Measurements from ENCODE around the gene LMAN1L.
"Not testable (repeated sequence)": the region's sequence is repeated elsewhere in the genome, so short reads cannot be mapped to it uniquely, and the experiment has no call there.

LMAN1L gene

DNA sequence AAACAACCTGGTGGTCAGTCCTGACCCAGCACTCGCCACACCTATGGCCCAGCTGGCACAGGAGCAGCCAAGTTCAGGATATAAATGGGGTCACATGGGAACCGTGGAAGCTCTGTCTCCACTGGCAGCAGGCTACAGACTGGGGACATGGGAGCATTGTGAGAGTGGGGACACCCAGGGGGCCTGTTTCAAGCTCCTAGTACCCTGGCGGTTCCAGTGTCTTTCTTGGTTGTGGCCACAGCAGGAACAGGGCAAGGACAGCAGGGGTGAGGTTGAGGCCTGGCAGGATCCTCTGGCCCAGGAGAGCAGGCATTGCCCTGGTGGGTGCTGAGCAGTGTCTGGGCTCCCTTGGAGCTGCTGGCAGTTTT lies 28.8 kb upstream of the LMAN1L start:
- H3K9me3 ChIP-seq (replicated peaks; ENCODE audit: insufficient read depth, low read length) = no peaks in the 10 kb centered on the region
- H3K36me3 ChIP-seq (replicated peaks; ENCODE audit: insufficient read depth, low read length) = no peaks in the 10 kb centered on the region
- H3K4me1 ChIP-seq (ENCODE audit: low read length) = peaks cover 54% of the 10 kb centered on the region
- peak overlapping the region; percentile 99 for H3K4me2 ChIP-seq (ENCODE audit: low read depth, low read length)
- peak overlapping the region; percentile 89 for H3K9ac ChIP-seq (ENCODE audit: low read length)
- H3K4me3 ChIP-seq (ENCODE audit: low read length) = peak overlapping the region; percentile 93
- no peaks in the 10 kb centered on the region for H3K27me3 ChIP-seq (replicated peaks; ENCODE audit: insufficient read depth, low read length)
- DNase-seq = peak; percentile 24
- H3K27ac ChIP-seq (ENCODE audit: low read length) = peak overlapping the region; percentile 95
- no peaks in the 10 kb centered on the region for H4K20me1 ChIP-seq (ENCODE audit: insufficient read depth, low read length)
- H3K79me2 ChIP-seq (ENCODE audit: low read length) = peaks cover 68% of the 10 kb centered on the region
- TF ChIP-seq EZH2 (optimal IDR thresholded peaks at IDR 0.05; ENCODE audit: low read depth, low read length) (no peak), EZH2phosphoT487 (IDR thresholded peaks at IDR 0.05; ENCODE audit: low read length) (no peak)
- TF ChIP-seq, protein P1, sequence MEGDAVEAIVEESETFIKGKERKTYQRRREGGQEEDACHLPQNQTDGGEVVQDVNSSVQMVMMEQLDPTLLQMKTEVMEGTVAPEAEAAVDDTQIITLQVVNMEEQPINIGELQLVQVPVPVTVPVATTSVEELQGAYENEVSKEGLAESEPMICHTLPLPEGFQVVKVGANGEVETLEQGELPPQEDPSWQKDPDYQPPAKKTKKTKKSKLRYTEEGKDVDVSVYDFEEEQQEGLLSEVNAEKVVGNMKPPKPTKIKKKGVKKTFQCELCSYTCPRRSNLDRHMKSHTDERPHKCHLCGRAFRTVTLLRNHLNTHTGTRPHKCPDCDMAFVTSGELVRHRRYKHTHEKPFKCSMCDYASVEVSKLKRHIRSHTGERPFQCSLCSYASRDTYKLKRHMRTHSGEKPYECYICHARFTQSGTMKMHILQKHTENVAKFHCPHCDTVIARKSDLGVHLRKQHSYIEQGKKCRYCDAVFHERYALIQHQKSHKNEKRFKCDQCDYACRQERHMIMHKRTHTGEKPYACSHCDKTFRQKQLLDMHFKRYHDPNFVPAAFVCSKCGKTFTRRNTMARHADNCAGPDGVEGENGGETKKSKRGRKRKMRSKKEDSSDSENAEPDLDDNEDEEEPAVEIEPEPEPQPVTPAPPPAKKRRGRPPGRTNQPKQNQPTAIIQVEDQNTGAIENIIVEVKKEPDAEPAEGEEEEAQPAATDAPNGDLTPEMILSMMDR (IDR thresholded peaks at IDR 0.05; ENCODE audit: low read length) = no peak
- no peak overlapping the region for H2AFZ ChIP-seq (ENCODE audit: low read length)
- peaks cover 88% of the 10 kb centered on the region for H3F3A ChIP-seq (ENCODE audit: insufficient read depth, low read length)
- H3K9me2 ChIP-seq (replicated peaks; ENCODE audit: insufficient read depth, low read length) = no peaks in the 10 kb centered on the region

DNA sequence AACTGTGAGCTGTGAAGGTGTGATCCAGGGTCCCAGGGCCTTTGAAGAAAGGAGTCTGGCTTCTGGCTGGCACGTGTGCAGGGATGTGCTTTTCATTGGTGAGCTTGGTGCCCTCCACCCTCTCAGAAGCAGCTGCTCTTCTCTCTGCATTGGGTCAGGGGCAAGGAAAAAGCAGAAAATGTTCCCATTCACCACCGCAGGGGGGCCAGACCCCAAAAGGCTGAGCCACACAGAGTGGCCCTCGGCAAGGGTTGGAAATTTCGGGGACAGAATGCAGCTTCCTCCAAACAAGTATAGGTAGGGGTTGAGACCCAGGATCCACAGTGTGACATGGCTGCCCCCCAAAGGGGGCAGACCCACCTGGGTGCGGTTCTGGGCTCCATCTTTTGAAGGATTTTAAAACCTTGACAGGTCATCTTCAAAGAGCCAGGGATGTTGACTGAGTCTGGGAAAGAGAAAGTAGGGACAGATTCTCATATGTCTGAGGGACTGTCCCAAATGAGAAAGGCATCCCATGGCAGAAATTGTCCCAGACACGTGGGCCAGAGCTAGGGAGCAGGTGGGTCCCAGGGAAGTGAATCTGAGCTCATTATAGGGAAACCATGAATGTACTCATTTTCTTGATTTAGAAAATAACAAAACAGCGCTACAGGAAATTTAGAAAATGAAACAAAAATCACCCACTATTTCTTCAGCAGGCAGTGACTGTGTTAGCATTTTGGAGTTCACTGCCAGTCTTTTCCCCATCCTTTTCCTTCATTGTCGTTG lies 28.0 kb upstream of the LMAN1L start:
- H3K4me3 ChIP-seq (ENCODE audit: low read length) = peak overlapping the region; percentile 93
- peak overlapping the region; percentile 89 for H3K9ac ChIP-seq (ENCODE audit: low read length)
- H3K4me1 ChIP-seq (ENCODE audit: low read length) = peaks cover 54% of the 10 kb centered on the region
- H4K20me1 ChIP-seq (ENCODE audit: insufficient read depth, low read length) = no peaks in the 10 kb centered on the region
- H3K36me3 ChIP-seq (replicated peaks; ENCODE audit: insufficient read depth, low read length) = no peaks in the 10 kb centered on the region
- peak overlapping the region; percentile 95 for H3K27ac ChIP-seq (ENCODE audit: low read length)
- peak; percentile 27 for DNase-seq
- H3F3A ChIP-seq (ENCODE audit: insufficient read depth, low read length) = peaks cover 92% of the 10 kb centered on the region
- no peaks in the 10 kb centered on the region for H3K27me3 ChIP-seq (replicated peaks; ENCODE audit: insufficient read depth, low read length)
- no peaks in the 10 kb centered on the region for H3K9me3 ChIP-seq (replicated peaks; ENCODE audit: insufficient read depth, low read length)
- peak overlapping the region; percentile 99 for H3K4me2 ChIP-seq (ENCODE audit: low read depth, low read length)
- no peaks in the 10 kb centered on the region for H3K9me2 ChIP-seq (replicated peaks; ENCODE audit: insufficient read depth, low read length)
- no peak for TF ChIP-seq EZH2phosphoT487 (IDR thresholded peaks at IDR 0.05; ENCODE audit: low read length)
- TF ChIP-seq EZH2 (optimal IDR thresholded peaks at IDR 0.05; ENCODE audit: low read depth, low read length) = no peak
- TF ChIP-seq, protein P1 (IDR thresholded peaks at IDR 0.05; ENCODE audit: low read length) = peak; percentile 13; the same call in 1 of the 2 replicates
- H3K79me2 ChIP-seq (ENCODE audit: low read length) = peaks cover 72% of the 10 kb centered on the region
- H2AFZ ChIP-seq (ENCODE audit: low read length) = no peak overlapping the region

DNA sequence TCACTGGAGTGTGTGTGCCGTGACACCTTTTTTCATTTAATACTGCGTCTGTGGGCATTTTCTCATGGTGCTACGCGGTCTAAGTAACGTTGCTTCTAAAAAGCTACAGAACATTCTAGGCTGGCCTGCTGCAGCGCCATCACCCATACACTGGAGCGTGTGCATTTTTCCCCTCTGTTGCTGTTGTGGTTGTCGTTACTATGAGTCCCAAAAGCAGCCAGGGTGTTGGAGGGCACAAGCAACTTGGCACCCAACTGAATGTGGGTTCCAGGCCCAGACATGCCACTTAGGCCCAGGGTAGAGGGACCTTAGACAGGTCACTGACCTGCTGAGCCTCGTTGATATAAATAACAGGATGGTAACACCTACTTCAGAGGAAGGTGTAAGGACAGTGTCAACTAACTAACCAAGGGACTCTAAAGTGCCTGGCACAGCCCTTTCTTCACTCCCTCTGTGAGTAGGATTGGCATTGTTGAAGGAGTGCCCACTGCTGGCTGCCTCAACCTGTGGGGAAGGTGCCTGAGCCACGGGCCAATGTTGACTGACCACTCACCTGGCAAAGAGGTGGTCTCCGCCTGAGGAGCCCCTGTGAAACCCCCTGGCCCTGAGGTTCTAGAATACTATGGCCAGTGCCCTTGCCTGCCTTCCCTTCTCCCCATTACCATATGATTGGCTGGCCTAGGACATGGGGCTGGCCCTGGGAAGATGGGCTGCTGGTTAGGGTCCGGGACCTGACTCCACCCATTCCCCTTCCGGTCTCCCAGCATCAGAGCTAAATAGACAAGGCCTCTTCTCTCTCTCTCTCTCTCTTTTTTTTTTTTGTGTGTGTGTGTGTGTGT lies 27.2 kb upstream of the LMAN1L start:
- Histone ChIP-seq H3F3A (ENCODE audit: insufficient read depth, low read length) (peaks cover 94% of the 10 kb centered on the region), H3K9me2 (replicated peaks; ENCODE audit: insufficient read depth, low read length) (no peaks in the 10 kb centered on the region), H3K4me3 (ENCODE audit: low read length) (peak overlapping the region; percentile 93), H3K79me2 (ENCODE audit: low read length) (peaks cover 79% of the 10 kb centered on the region), H3K4me1 (ENCODE audit: low read length) (peaks cover 56% of the 10 kb centered on the region), H4K20me1 (ENCODE audit: insufficient read depth, low read length) (no peaks in the 10 kb centered on the region), H2AFZ (ENCODE audit: low read length) (no peak overlapping the region), H3K27me3 (replicated peaks; ENCODE audit: insufficient read depth, low read length) (no peaks in the 10 kb centered on the region), H3K9me3 (replicated peaks; ENCODE audit: insufficient read depth, low read length) (no peaks in the 10 kb centered on the region), H3K4me2 (ENCODE audit: low read depth, low read length) (peak overlapping the region; percentile 99), H3K9ac (ENCODE audit: low read length) (peak overlapping the region; percentile 89), H3K36me3 (replicated peaks; ENCODE audit: insufficient read depth, low read length) (no peaks in the 10 kb centered on the region), H3K27ac (ENCODE audit: low read length) (peak overlapping the region; percentile 95)
- no peak for TF ChIP-seq EZH2 (optimal IDR thresholded peaks at IDR 0.05; ENCODE audit: low read depth, low read length)
- TF ChIP-seq, protein P1 (IDR thresholded peaks at IDR 0.05; ENCODE audit: low read length) = no peak; the same call in none of the 2 replicates
- TF ChIP-seq EZH2phosphoT487 (IDR thresholded peaks at IDR 0.05; ENCODE audit: low read length) = no peak
- DNase-seq = peak; percentile 34

DNA sequence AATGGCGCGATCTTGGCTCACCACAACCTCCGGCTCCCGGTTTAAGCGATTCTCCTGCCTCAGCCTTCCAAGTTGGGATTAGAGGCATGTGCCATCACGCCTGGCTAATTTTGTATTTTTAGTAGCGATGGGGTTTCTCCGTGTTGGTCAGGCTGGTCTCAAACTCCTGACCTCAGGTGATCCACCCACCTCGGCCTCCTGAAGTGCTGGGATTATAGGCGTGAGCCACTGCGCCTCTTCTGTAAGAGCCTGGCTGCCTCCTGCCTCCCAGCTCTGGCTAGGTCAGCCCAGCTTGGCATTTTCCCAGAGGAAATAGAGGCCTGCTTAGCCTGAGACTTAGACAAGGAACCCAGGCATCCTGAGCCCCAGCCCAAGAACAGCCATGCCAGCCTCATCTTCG lies 26.6 kb upstream of the LMAN1L start:
- H3K4me3 ChIP-seq (ENCODE audit: low read length) = peak overlapping the region; percentile 39
- not testable (repeated sequence) for H3K9me3 ChIP-seq (replicated peaks; ENCODE audit: insufficient read depth, low read length); H3K27me3 ChIP-seq (replicated peaks; ENCODE audit: insufficient read depth, low read length); H3K36me3 ChIP-seq (replicated peaks; ENCODE audit: insufficient read depth, low read length); H2AFZ ChIP-seq (ENCODE audit: low read length); H3K9me2 ChIP-seq (replicated peaks; ENCODE audit: insufficient read depth, low read length); DNase-seq; H4K20me1 ChIP-seq (ENCODE audit: insufficient read depth, low read length)
- H3K79me2 ChIP-seq (ENCODE audit: low read length) = peaks cover 81% of the 10 kb centered on the region
- H3F3A ChIP-seq (ENCODE audit: insufficient read depth, low read length) = peaks cover 91% of the 10 kb centered on the region
- peak overlapping the region; percentile 95 for H3K27ac ChIP-seq (ENCODE audit: low read length)
- H3K9ac ChIP-seq (ENCODE audit: low read length) = peak overlapping the region; percentile 89
- H3K4me2 ChIP-seq (ENCODE audit: low read depth, low read length) = peak overlapping the region; percentile 99
- peaks cover 57% of the 10 kb centered on the region for H3K4me1 ChIP-seq (ENCODE audit: low read length)
